ENCODE measurements around the gene PKP1.

PKP1 gene

DNA sequence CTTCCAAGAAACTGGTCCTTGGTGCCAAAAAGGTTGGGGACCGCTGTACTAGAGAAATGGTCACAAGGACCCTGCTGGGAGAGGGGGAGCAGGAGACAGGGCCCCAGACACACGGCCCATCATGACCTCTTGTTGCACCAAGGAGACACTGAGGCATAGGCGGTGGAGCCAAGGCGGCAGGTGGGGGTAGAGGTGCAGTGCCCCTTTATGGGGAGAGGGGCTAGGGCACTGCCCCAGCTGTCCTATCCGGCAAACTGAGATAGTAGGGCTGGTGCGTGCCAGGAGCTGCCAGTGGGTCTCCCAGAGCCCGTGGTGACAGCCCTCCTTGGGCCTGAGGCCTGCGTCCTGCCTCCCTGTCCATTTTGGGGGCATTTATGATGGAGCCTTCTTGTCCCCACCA, 73.9 kb downstream of the PKP1 start:
- Mint-ChIP-seq H3K27ac (ENCODE audit: low read depth) (no peak overlapping the region), H3K4me1 (no peaks in the 10 kb centered on the region), H3K4me3 (no peak overlapping the region), H3K27me3 (peaks cover 58% of the 10 kb centered on the region), H3K36me3 (ENCODE audit: insufficient read depth) (no peaks in the 10 kb centered on the region), H3K9me3 (no peaks in the 10 kb centered on the region)
- DNase-seq (ENCODE audit: low spot score in 2 of 2), result no peak
- ATAC-seq (replicated peaks; ENCODE audit: extremely low read depth, poor library complexity, severe bottlenecking), result no peak

GRCh38 chr1:201357636-201358348, 74.5 kb downstream of the PKP1 start:
- DNase-seq (ENCODE audit: low spot score in 2 of 2), result no peak
- H3K9me3 Mint-ChIP-seq, result no peaks in the 10 kb centered on the region

DNA sequence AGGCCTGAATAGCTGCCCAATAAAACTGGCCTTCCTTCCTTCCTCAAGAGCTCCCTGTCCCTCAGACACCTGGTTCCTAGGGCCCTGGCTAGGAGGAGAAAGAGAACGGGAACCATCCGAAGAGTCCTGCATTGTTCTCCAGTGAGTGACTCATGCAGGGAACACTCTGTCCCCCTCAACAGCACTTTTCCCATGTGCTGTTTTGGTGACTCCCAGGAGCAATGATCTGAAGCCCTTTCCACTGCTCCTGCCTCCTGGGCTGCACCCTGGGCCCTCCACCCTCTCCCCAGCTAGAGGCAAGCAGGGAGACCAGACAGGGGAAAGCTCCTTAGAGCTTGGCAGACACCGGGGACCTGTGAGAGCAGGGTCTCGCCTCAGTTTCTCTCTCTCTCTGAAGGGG, 75.3 kb downstream of the PKP1 start:
- no peaks in the 10 kb centered on the region for H3K9me3 Mint-ChIP-seq
- ATAC-seq (replicated peaks; ENCODE audit: extremely low read depth, poor library complexity, severe bottlenecking), result no peak
- H3K4me1 Mint-ChIP-seq, result no peaks in the 10 kb centered on the region
- no peak overlapping the region for H3K4me3 Mint-ChIP-seq
- H3K36me3 Mint-ChIP-seq (ENCODE audit: insufficient read depth), result no peaks in the 10 kb centered on the region
- no peak overlapping the region for H3K27ac Mint-ChIP-seq (ENCODE audit: low read depth)
- no peak for DNase-seq (ENCODE audit: low spot score in 2 of 2)
- peaks cover 72% of the 10 kb centered on the region for H3K27me3 Mint-ChIP-seq

More at GRCh38 chr1:201357636-201358348, 74.5 kb downstream of the PKP1 start:
- H3K4me1 Mint-ChIP-seq, result no peaks in the 10 kb centered on the region
- H3K4me3 Mint-ChIP-seq, result no peak overlapping the region
- no peak overlapping the region for H3K27ac Mint-ChIP-seq (ENCODE audit: low read depth)
- peaks cover 64% of the 10 kb centered on the region for H3K27me3 Mint-ChIP-seq
- no peaks in the 10 kb centered on the region for H3K36me3 Mint-ChIP-seq (ENCODE audit: insufficient read depth)
- no peak for ATAC-seq (replicated peaks; ENCODE audit: extremely low read depth, poor library complexity, severe bottlenecking)

GRCh38 chr1:201359031-201359872, 75.9 kb downstream of the PKP1 start:
- no peak for ATAC-seq (replicated peaks; ENCODE audit: extremely low read depth, poor library complexity, severe bottlenecking)
- no peaks in the 10 kb centered on the region for H3K9me3 Mint-ChIP-seq
- no peaks in the 10 kb centered on the region for H3K4me1 Mint-ChIP-seq
- no peaks in the 10 kb centered on the region for H3K36me3 Mint-ChIP-seq (ENCODE audit: insufficient read depth)
- peaks cover 70% of the 10 kb centered on the region for H3K27me3 Mint-ChIP-seq
- H3K27ac Mint-ChIP-seq (ENCODE audit: low read depth), result no peak overlapping the region
- DNase-seq (ENCODE audit: low spot score in 2 of 2), result no peak
- no peak overlapping the region for H3K4me3 Mint-ChIP-seq

- ATAC-seq (replicated peaks; ENCODE audit: extremely low read depth, poor library complexity, severe bottlenecking), result no peak
- Mint-ChIP-seq H3K9me3 (no peaks in the 10 kb centered on the region), H3K4me3 (no peak overlapping the region), H3K27ac (ENCODE audit: low read depth) (no peak overlapping the region), H3K36me3 (ENCODE audit: insufficient read depth) (no peaks in the 10 kb centered on the region), H3K4me1 (no peaks in the 10 kb centered on the region), H3K27me3 (peaks cover 65% of the 10 kb centered on the region)
- no peak for DNase-seq (ENCODE audit: low spot score in 2 of 2)
These were observed 76.5 kb downstream of the PKP1 start for GRCh38 chr1:201359873-201360210.

GRCh38 chr1:201360486-201360885, 77.2 kb downstream of the PKP1 start:
- Mint-ChIP-seq H3K36me3 (ENCODE audit: insufficient read depth) (no peaks in the 10 kb centered on the region), H3K4me1 (no peaks in the 10 kb centered on the region), H3K4me3 (no peak overlapping the region), H3K9me3 (no peaks in the 10 kb centered on the region), H3K27ac (ENCODE audit: low read depth) (no peak overlapping the region), H3K27me3 (peaks cover 65% of the 10 kb centered on the region)
- no peak for DNase-seq (ENCODE audit: low spot score in 2 of 2)
- no peak for ATAC-seq (replicated peaks; ENCODE audit: extremely low read depth, poor library complexity, severe bottlenecking)

- no peaks in the 10 kb centered on the region for H3K36me3 Mint-ChIP-seq (ENCODE audit: insufficient read depth)
- no peak overlapping the region for H3K27ac Mint-ChIP-seq (ENCODE audit: low read depth)
- no peaks in the 10 kb centered on the region for H3K4me1 Mint-ChIP-seq
- DNase-seq (ENCODE audit: low spot score in 2 of 2) (no peak), ATAC-seq (replicated peaks; ENCODE audit: extremely low read depth, poor library complexity, severe bottlenecking) (no peak)
- H3K27me3 Mint-ChIP-seq, result peaks cover 65% of the 10 kb centered on the region
- H3K4me3 Mint-ChIP-seq, result no peak overlapping the region
- no peaks in the 10 kb centered on the region for H3K9me3 Mint-ChIP-seq
These were observed 77.8 kb downstream of the PKP1 start for GRCh38 chr1:201360901-201361651.

DNA sequence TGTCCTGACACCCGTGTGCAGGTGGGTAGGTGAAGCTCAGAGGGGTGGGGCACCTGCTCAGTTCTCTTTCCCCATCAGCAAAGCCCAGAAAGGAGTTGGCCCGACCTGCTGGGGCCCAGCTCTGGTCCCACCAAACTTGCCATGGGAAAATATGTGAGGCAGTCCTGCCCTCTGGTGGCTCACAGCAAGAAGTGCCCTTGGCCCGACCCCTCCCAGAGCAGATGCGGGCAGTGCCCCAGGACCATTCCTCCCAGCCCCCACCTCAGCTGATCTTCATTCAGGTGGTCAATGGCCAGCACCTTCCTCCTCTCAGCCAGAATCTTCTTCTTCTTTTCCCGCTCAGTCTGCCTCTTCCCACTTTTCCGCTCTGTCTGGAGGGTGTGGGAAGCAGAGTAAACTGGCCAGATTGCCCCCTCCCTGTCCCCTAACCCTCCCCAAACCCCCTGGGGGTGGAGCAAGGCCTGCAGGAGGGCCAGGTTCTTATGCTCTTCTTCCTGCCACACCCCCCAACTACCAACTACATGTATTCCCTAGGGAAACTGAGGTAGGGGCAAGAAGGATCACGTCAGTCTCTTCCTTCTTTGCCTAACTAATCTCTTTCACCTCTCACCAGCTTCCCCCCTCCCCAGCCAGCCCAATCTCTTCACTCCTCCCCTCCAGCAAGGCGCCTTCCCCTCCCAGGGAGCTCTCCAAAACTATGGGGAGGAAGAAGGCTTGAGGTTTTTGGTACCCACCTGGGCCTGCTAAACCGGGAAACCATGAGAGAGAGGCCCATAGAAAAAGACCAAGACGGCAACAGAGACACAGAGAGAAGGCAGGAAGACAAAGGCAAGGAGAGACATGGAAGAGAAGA, 78.6 kb downstream of the PKP1 start:
- H3K27me3 Mint-ChIP-seq, result peaks cover 73% of the 10 kb centered on the region
- DNase-seq (ENCODE audit: low spot score in 2 of 2) (no peak), ATAC-seq (replicated peaks; ENCODE audit: extremely low read depth, poor library complexity, severe bottlenecking) (no peak)
- H3K4me1 Mint-ChIP-seq, result no peaks in the 10 kb centered on the region
- no peaks in the 10 kb centered on the region for H3K36me3 Mint-ChIP-seq (ENCODE audit: insufficient read depth)
- no peak overlapping the region for H3K27ac Mint-ChIP-seq (ENCODE audit: low read depth)
- no peak overlapping the region for H3K4me3 Mint-ChIP-seq
- H3K9me3 Mint-ChIP-seq, result no peaks in the 10 kb centered on the region

DNA sequence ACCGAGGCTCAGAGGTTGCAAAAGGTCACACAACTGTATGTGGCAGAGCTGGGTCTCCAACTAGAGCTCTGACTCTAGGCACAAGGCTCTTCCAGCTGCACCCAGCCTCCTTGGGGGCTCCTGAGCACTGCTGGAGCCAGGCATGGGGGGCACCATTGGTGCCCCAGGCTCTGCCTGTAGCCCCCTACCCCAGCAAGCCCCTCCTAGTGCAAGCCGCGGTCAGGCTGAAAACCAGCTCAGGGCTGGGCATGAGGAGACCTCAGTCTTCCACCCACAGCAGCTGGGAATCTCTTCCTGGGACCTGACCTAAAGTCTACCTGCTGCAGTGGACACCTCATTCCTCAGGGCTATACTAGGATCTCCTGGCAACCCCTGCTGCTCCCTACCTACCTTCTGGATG, 79.6 kb downstream of the PKP1 start:
- ATAC-seq (replicated peaks; ENCODE audit: extremely low read depth, poor library complexity, severe bottlenecking), result no peak
- peaks cover 2% of the 10 kb centered on the region for H3K36me3 Mint-ChIP-seq (ENCODE audit: insufficient read depth)
- no peaks in the 10 kb centered on the region for H3K4me1 Mint-ChIP-seq
- peaks cover 77% of the 10 kb centered on the region for H3K27me3 Mint-ChIP-seq
- H3K27ac Mint-ChIP-seq (ENCODE audit: low read depth), result no peak overlapping the region
- no peaks in the 10 kb centered on the region for H3K9me3 Mint-ChIP-seq
- no peak overlapping the region for H3K4me3 Mint-ChIP-seq
- DNase-seq (ENCODE audit: low spot score in 2 of 2), result no peak

DNA sequence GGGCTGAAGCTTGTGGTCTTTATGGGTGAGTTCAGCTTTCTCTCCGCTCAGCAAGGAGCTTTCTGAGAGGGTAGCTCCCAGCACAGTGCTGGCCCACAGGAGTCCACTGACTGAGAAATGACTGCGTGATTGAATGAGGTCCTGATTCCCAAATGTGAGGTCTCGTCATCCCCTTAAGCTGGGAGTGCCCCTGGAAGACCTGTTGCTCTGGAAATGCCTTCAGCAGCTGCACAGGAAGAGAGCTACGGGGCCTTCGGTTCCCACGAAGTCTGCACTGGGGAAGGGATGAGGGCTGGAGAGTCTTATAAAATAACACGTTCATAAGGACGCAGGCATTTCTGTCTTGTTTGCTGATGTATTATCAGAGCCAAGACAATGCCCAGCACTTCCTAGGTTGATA, 80.2 kb downstream of the PKP1 start:
- Mint-ChIP-seq H3K27ac (ENCODE audit: low read depth) (no peak overlapping the region), H3K4me1 (no peaks in the 10 kb centered on the region), H3K4me3 (no peak overlapping the region), H3K27me3 (peaks cover 77% of the 10 kb centered on the region), H3K36me3 (ENCODE audit: insufficient read depth) (peaks cover 2% of the 10 kb centered on the region), H3K9me3 (no peaks in the 10 kb centered on the region)
- ATAC-seq (replicated peaks; ENCODE audit: extremely low read depth, poor library complexity, severe bottlenecking), result no peak
- DNase-seq (ENCODE audit: low spot score in 2 of 2), result no peak

DNA sequence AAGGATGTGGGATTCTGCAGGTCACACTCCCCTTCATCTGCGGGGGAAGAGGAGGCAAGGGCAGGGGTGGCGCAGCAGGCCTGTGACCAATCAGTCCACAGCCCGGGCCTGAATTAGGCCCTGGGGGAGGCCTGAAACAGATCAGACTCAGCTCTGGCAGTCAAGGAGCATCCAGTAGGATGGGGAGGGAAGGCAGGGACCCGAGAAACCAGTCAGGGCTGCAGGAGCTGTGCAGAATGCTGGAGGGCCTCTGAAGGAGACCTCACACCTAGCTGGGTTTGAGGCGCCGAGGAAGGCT, 81.5 kb downstream of the PKP1 start:
- Mint-ChIP-seq H3K27ac (ENCODE audit: low read depth) (no peak overlapping the region), H3K27me3 (peaks cover 79% of the 10 kb centered on the region), H3K4me3 (no peak overlapping the region), H3K36me3 (ENCODE audit: insufficient read depth) (peaks cover 2% of the 10 kb centered on the region), H3K4me1 (no peaks in the 10 kb centered on the region), H3K9me3 (no peaks in the 10 kb centered on the region)
- ATAC-seq (replicated peaks; ENCODE audit: extremely low read depth, poor library complexity, severe bottlenecking) (no peak), DNase-seq (ENCODE audit: low spot score in 2 of 2) (no peak)

GRCh38 chr1:201365251-201365650, 81.9 kb downstream of the PKP1 start:
- ATAC-seq (replicated peaks; ENCODE audit: extremely low read depth, poor library complexity, severe bottlenecking) (no peak), DNase-seq (ENCODE audit: low spot score in 2 of 2) (no peak)
- Mint-ChIP-seq H3K36me3 (ENCODE audit: insufficient read depth) (peaks cover 2% of the 10 kb centered on the region), H3K9me3 (no peaks in the 10 kb centered on the region), H3K27me3 (peaks cover 79% of the 10 kb centered on the region), H3K4me3 (no peak overlapping the region), H3K27ac (ENCODE audit: low read depth) (no peak overlapping the region), H3K4me1 (no peaks in the 10 kb centered on the region)

All from central memory CD8-positive, alpha-beta T cell (primary cell).